WTC11 (cell line): Measurements from ENCODE around the gene EFCAB12. TPM values are rescaled to one million over a fixed set of nuclear protein-coding genes. Genes with fewer than 3 reads are reported as not detected.

ENCODE experiments used
- ATAC-seq: fragments of 200-7000 bp; cut with Tn5 transposase; 2 replicates; pipeline ENCODE4 v1.10.0; 2021; ENCODE audit warnings: mild to moderate bottlenecking, moderate library complexity
- CTCF ChIA-PET: fragments of 300-600 bp; sonication (Branson Sonifier 250); formaldehyde crosslinking; loops from one replicate; lab custom pipeline; 2021; ENCODE audit warnings: antibody characterized with exemption; lab: Charles Lee
- POLR2A ChIA-PET: fragments of 350-600 bp; sonication (Branson Sonifier 250); formaldehyde crosslinking; loops from one replicate; lab custom pipeline; 2021; ENCODE audit warnings: antibody characterized with exemption; lab: Charles Lee
- DNase-seq: peaks from one replicate; pipeline ENCODE4 v3.0.0; 2021; ENCODE audit warnings: low spot score
- H3K27ac Mint-ChIP-seq: 2 replicates; pipeline ENCODE4 v1.8.0; 2021; ENCODE audit warnings: mixed read lengths
- H3K27me3 Mint-ChIP-seq: 2 replicates; pipeline ENCODE4 v1.8.0; 2021; ENCODE audit warnings: low read depth, mild to moderate bottlenecking, moderate library complexity, mixed read lengths
- H3K36me3 Mint-ChIP-seq: 2 replicates; pipeline ENCODE4 v1.8.0; 2021; ENCODE audit warnings: mixed read lengths
- H3K4me1 Mint-ChIP-seq: 2 replicates; pipeline ENCODE4 v1.8.0; 2022; ENCODE audit warnings: mixed read lengths
- H3K4me3 Mint-ChIP-seq: 2 replicates; pipeline ENCODE4 v1.8.0; 2021; ENCODE audit warnings: mild to moderate bottlenecking, moderate library complexity, mixed read lengths
- H3K9me3 Mint-ChIP-seq: 2 replicates; pipeline ENCODE4 v1.8.0; 2021; ENCODE audit warnings: mixed read lengths
- ATF1 ChIP-seq: sonication (generic); formaldehyde crosslinking; IDR thresholded peaks from 2 replicates; pipeline ENCODE4 v1.8.1; 2023; ENCODE audit warnings: mild to moderate bottlenecking, moderate library complexity, missing genetic modification reagents
- CREB1 ChIP-seq: sonication (generic); formaldehyde crosslinking; IDR thresholded peaks from 2 replicates; pipeline ENCODE4 v1.8.0; 2023; ENCODE audit warnings: mild to moderate bottlenecking, missing genetic modification reagents
- CREM ChIP-seq: sonication (generic); formaldehyde crosslinking; IDR thresholded peaks from 2 replicates; pipeline ENCODE4 v1.8.1; 2022; ENCODE audit warnings: mild to moderate bottlenecking, missing genetic modification reagents, moderate library complexity
- FOXP1 ChIP-seq: sonication (generic); formaldehyde crosslinking; IDR thresholded peaks from 2 replicates; pipeline ENCODE4 v1.8.0; 2022; ENCODE audit warnings: missing genetic modification reagents, mild to moderate bottlenecking, moderate library complexity, borderline replicate concordance
- GRHL2 ChIP-seq: fragments of 250-450 bp; sonication (Bioruptor Pico); IDR thresholded peaks from 2 replicates; pipeline ENCODE4 v1.8.0; 2022; ENCODE audit warnings: mild to moderate bottlenecking, moderate library complexity; ENCODE audit not compliant: insufficient replicate concordance, severe bottlenecking
- GTF2I ChIP-seq: fragments of 250-450 bp; sonication (Bioruptor Pico); conservative IDR thresholded peaks from 2 replicates; pipeline ENCODE4 v1.4.0; 2021; ENCODE audit warnings: mild to moderate bottlenecking
- JUN ChIP-seq: sonication (generic); formaldehyde crosslinking; IDR thresholded peaks from 2 replicates; pipeline ENCODE4 v1.8.0; 2023; ENCODE audit warnings: mild to moderate bottlenecking, missing genetic modification reagents
- NR3C1 ChIP-seq: sonication (generic); formaldehyde crosslinking; conservative IDR thresholded peaks from 2 replicates; pipeline ENCODE4 v1.8.1; 2023; ENCODE audit warnings: low read depth, mild to moderate bottlenecking, missing genetic modification reagents
- OVOL2 ChIP-seq: fragments of 250-450 bp; sonication (Bioruptor Pico); IDR thresholded peaks from 2 replicates; pipeline ENCODE4 v1.9.0; 2021; ENCODE audit warnings: mild to moderate bottlenecking, borderline replicate concordance
- PRRX2 ChIP-seq: fragments of 250-450 bp; sonication (Bioruptor Pico); IDR thresholded peaks from 2 replicates; pipeline ENCODE4 v1.8.0; 2021; ENCODE audit warnings: mild to moderate bottlenecking
- SP1 ChIP-seq: sonication (generic); formaldehyde crosslinking; conservative IDR thresholded peaks from 2 replicates; pipeline ENCODE4 v1.8.1; 2022; ENCODE audit warnings: missing genetic modification reagents
- TEAD1 ChIP-seq: sonication (generic); formaldehyde crosslinking; IDR thresholded peaks from 2 replicates; pipeline ENCODE4 v1.8.0; 2022; ENCODE audit warnings: mild to moderate bottlenecking, missing genetic modification reagents
- ZNF396 ChIP-seq: fragments of 250-450 bp; sonication (Bioruptor Pico); IDR thresholded peaks from 2 replicates; pipeline ENCODE4 v1.8.0; 2021; ENCODE audit warnings: mild to moderate bottlenecking, moderate library complexity, borderline replicate concordance
- total RNA-seq: library from RNA; stranded (reverse); gene quantifications from 3 replicates; pipeline ENCODE4 v1.2.3, GENCODE V29; 2021
- TF ChIP-seq, protein P1 (sequence below): sonication (generic); formaldehyde crosslinking; IDR thresholded peaks from 2 replicates; pipeline ENCODE4 v1.8.1; 2023; ENCODE audit warnings: mild to moderate bottlenecking, missing genetic modification reagents, moderate library complexity
- TF ChIP-seq, protein P2 (sequence below): sonication (generic); formaldehyde crosslinking; IDR thresholded peaks from 2 replicates; pipeline ENCODE4 v1.8.1; 2023; ENCODE audit warnings: mild to moderate bottlenecking, missing genetic modification reagents
- TF ChIP-seq, protein P3 (sequence below): sonication (generic); formaldehyde crosslinking; IDR thresholded peaks from 2 replicates; pipeline ENCODE4 v1.8.1; 2023; ENCODE audit warnings: mild to moderate bottlenecking, missing genetic modification reagents
- TF ChIP-seq, protein P4 (sequence below): sonication (generic); formaldehyde crosslinking; IDR thresholded peaks from 2 replicates; pipeline ENCODE4 v1.8.1; 2023; ENCODE audit warnings: mild to moderate bottlenecking, moderate library complexity, missing genetic modification reagents
- TF ChIP-seq, protein P5 (sequence below): sonication (generic); formaldehyde crosslinking; IDR thresholded peaks from 2 replicates; pipeline ENCODE4 v1.8.1; 2022; ENCODE audit warnings: mild to moderate bottlenecking, moderate library complexity, missing genetic modification reagents
- TF ChIP-seq, protein P6 (sequence below): sonication (generic); formaldehyde crosslinking; IDR thresholded peaks from 2 replicates; pipeline ENCODE4 v1.8.0; 2022; ENCODE audit warnings: mild to moderate bottlenecking, missing genetic modification reagents
- TF ChIP-seq, protein P7 (sequence below): fragments of 250-450 bp; sonication (Bioruptor Pico); IDR thresholded peaks from 2 replicates; pipeline ENCODE4 v1.9.0; 2021; ENCODE audit warnings: moderate library complexity, mild to moderate bottlenecking, inconsistent platforms, borderline replicate concordance
- TF ChIP-seq, protein P8 (sequence below): sonication (generic); formaldehyde crosslinking; IDR thresholded peaks from 2 replicates; pipeline ENCODE4 v1.8.1; 2022; ENCODE audit warnings: low read depth, mild to moderate bottlenecking, moderate library complexity, missing genetic modification reagents, borderline replicate concordance
- TF ChIP-seq, protein P9 (sequence below): sonication (generic); formaldehyde crosslinking; IDR thresholded peaks from 2 replicates; pipeline ENCODE4 v1.8.0; 2023; ENCODE audit warnings: missing genetic modification reagents

The EFCAB12 gene
- total RNA-seq, 1 experiment from 2014 or later = 0.20 TPM

DNA sequence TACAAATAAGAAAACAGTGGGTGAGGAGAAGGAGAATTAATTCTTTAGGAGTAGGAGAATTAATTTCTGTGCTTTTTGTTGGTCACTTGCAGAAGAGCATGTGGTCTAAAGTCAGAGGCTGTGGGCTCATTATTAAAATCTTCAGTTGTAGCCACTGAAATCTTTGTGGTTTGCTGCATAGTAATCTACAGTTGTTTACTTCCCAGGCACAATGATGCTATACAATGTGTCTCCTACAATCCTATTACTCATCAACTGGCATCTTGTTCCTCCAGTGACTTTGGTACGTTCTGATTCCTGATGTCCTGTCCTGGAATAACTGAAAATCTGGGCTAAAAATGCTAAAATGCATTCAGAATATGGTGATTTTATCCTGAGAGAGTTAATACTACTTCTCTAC, 32.6 kb upstream of the EFCAB12 start:
- Mint-ChIP-seq H3K36me3 (no peaks in the 10 kb centered on the region; the same call in 1 of the 2 replicates), H3K27me3 (no peaks in the 10 kb centered on the region), H3K27ac (no peak overlapping the region), H3K4me1 (no peaks in the 10 kb centered on the region), H3K4me3 (no peak overlapping the region), H3K9me3 (no peaks in the 10 kb centered on the region)
- no peak for DNase-seq
- ChIA-PET POLR2A (no interaction called here), CTCF (no interaction called here)
- TF ChIP-seq, protein P1, sequence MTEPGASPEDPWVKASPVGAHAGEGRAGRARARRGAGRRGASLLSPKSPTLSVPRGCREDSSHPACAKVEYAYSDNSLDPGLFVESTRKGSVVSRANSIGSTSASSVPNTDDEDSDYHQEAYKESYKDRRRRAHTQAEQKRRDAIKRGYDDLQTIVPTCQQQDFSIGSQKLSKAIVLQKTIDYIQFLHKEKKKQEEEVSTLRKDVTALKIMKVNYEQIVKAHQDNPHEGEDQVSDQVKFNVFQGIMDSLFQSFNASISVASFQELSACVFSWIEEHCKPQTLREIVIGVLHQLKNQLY (CRISPR knock-in tag) = no peak
- TF ChIP-seq, protein P2, sequence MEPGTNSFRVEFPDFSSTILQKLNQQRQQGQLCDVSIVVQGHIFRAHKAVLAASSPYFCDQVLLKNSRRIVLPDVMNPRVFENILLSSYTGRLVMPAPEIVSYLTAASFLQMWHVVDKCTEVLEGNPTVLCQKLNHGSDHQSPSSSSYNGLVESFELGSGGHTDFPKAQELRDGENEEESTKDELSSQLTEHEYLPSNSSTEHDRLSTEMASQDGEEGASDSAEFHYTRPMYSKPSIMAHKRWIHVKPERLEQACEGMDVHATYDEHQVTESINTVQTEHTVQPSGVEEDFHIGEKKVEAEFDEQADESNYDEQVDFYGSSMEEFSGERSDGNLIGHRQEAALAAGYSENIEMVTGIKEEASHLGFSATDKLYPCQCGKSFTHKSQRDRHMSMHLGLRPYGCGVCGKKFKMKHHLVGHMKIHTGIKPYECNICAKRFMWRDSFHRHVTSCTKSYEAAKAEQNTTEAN (CRISPR knock-in tag) = no peak
- TF ChIP-seq GRHL2 = no peak
- TF ChIP-seq, protein P3, sequence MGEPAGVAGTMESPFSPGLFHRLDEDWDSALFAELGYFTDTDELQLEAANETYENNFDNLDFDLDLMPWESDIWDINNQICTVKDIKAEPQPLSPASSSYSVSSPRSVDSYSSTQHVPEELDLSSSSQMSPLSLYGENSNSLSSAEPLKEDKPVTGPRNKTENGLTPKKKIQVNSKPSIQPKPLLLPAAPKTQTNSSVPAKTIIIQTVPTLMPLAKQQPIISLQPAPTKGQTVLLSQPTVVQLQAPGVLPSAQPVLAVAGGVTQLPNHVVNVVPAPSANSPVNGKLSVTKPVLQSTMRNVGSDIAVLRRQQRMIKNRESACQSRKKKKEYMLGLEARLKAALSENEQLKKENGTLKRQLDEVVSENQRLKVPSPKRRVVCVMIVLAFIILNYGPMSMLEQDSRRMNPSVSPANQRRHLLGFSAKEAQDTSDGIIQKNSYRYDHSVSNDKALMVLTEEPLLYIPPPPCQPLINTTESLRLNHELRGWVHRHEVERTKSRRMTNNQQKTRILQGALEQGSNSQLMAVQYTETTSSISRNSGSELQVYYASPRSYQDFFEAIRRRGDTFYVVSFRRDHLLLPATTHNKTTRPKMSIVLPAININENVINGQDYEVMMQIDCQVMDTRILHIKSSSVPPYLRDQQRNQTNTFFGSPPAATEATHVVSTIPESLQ (CRISPR knock-in tag) = no peak
- TF ChIP-seq, protein P4, sequence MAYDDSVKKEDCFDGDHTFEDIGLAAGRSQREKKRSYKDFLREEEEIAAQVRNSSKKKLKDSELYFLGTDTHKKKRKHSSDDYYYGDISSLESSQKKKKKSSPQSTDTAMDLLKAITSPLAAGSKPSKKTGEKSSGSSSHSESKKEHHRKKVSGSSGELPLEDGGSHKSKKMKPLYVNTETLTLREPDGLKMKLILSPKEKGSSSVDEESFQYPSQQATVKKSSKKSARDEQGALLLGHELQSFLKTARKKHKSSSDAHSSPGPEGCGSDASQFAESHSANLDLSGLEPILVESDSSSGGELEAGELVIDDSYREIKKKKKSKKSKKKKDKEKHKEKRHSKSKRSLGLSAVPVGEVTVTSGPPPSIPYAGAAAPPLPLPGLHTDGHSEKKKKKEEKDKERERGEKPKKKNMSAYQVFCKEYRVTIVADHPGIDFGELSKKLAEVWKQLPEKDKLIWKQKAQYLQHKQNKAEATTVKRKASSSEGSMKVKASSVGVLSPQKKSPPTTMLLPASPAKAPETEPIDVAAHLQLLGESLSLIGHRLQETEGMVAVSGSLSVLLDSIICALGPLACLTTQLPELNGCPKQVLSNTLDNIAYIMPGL = no peak
- no peak for TF ChIP-seq CREB1 (CRISPR knock-in tag)
- TF ChIP-seq, protein P5, sequence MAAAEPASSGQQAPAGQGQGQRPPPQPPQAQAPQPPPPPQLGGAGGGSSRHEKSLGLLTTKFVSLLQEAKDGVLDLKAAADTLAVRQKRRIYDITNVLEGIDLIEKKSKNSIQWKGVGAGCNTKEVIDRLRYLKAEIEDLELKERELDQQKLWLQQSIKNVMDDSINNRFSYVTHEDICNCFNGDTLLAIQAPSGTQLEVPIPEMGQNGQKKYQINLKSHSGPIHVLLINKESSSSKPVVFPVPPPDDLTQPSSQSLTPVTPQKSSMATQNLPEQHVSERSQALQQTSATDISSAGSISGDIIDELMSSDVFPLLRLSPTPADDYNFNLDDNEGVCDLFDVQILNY (CRISPR knock-in tag) = no peak
- TF ChIP-seq ATF1 (CRISPR knock-in tag) = no peak
- TF ChIP-seq, protein P6, sequence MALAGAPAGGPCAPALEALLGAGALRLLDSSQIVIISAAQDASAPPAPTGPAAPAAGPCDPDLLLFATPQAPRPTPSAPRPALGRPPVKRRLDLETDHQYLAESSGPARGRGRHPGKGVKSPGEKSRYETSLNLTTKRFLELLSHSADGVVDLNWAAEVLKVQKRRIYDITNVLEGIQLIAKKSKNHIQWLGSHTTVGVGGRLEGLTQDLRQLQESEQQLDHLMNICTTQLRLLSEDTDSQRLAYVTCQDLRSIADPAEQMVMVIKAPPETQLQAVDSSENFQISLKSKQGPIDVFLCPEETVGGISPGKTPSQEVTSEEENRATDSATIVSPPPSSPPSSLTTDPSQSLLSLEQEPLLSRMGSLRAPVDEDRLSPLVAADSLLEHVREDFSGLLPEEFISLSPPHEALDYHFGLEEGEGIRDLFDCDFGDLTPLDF (CRISPR knock-in tag) = no peak
- TF ChIP-seq CREM (CRISPR knock-in tag) = no peak
- TF ChIP-seq JUN = no peak
- TF ChIP-seq, protein P7, sequence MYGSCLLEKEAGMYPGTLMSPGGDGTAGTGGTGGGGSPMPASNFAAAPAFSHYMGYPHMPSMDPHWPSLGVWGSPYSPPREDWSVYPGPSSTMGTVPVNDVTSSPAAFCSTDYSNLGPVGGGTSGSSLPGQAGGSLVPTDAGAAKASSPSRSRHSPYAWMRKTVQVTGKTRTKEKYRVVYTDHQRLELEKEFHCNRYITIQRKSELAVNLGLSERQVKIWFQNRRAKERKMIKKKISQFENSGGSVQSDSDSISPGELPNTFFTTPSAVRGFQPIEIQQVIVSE (CRISPR knock-in tag) = no peak
- no peak for TF ChIP-seq NR3C1
- no peak for TF ChIP-seq GTF2I
- TF ChIP-seq PRRX2 (CRISPR knock-in tag) = no peak
- ATAC-seq = no peak

DNA sequence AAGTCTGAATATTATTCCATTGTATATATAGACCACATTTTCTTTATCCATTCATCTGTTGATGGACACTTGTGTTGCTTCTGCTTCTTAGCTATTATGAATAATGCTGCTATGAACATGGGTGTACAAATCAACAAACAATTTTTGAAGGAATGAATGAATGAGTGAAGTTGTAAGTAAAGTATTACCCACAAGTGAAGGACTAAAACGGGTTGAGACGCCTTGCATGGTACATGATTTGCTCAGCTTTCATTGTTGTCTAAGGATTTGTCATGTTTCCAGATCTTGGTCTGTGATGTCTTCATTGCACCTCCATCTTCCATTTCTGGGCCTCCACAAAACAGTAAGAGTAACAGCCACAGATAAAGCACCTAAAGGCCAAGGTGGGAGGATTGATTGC, 32.1 kb upstream of the EFCAB12 start:
- ChIA-PET POLR2A (no interaction called here), CTCF (no interaction called here)
- Mint-ChIP-seq H3K4me1 (no peaks in the 10 kb centered on the region), H3K27me3 (no peaks in the 10 kb centered on the region), H3K36me3 (peaks cover 3% of the 10 kb centered on the region), H3K9me3 (no peaks in the 10 kb centered on the region), H3K4me3 (no peak overlapping the region), H3K27ac (no peak overlapping the region)
- no peak for ATAC-seq
- DNase-seq = no peak
- TF ChIP-seq, protein P5 (CRISPR knock-in tag) = no peak
- TF ChIP-seq SP1 (CRISPR knock-in tag) (no peak), ZNF396 (CRISPR knock-in tag) (no peak), CREM (CRISPR knock-in tag) (no peak), TEAD1 (CRISPR knock-in tag) (no peak), OVOL2 (no peak), FOXP1 (CRISPR knock-in tag) (no peak)
- TF ChIP-seq, protein P8, sequence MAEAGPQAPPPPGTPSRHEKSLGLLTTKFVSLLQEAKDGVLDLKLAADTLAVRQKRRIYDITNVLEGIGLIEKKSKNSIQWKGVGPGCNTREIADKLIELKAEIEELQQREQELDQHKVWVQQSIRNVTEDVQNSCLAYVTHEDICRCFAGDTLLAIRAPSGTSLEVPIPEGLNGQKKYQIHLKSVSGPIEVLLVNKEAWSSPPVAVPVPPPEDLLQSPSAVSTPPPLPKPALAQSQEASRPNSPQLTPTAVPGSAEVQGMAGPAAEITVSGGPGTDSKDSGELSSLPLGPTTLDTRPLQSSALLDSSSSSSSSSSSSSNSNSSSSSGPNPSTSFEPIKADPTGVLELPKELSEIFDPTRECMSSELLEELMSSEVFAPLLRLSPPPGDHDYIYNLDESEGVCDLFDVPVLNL (CRISPR knock-in tag) = no peak
- TF ChIP-seq, protein P9, sequence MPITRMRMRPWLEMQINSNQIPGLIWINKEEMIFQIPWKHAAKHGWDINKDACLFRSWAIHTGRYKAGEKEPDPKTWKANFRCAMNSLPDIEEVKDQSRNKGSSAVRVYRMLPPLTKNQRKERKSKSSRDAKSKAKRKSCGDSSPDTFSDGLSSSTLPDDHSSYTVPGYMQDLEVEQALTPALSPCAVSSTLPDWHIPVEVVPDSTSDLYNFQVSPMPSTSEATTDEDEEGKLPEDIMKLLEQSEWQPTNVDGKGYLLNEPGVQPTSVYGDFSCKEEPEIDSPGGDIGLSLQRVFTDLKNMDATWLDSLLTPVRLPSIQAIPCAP (CRISPR knock-in tag) = no peak
- TF ChIP-seq, protein P1 (CRISPR knock-in tag) = no peak
